Esophagus squamous epithelium (tissue), 5 donors: ENCODE results near the gene CDC42SE1. TPM values are rescaled to one million over a fixed set of nuclear protein-coding genes. Genes with fewer than 3 reads are reported as not detected.

Experiments used
- DNase-seq: peaks from one replicate; lab custom pipeline; 2025; lab: John Stamatoyannopoulos, UW
- H3K27ac ChIP-seq, 4 donors: fragments of 200-600 bp; sonication (generic); one replicate each; pipeline ENCODE4 v1.5.1; 2016 to 2019; ENCODE audit warnings: mild to moderate bottlenecking in 1 of 4
- H3K27me3 ChIP-seq, 4 donors: fragments of 200-600 bp; sonication (generic); 1 replicate in 3 of 4; 2 replicates in 1 of 4; pipeline versions ENCODE4 v1.5.1 to v1.6.0; 2017 to 2021; ENCODE audit warnings: antibody characterized with exemption in 1 of 4
- H3K36me3 ChIP-seq, 3 donors: fragments of 200-600 bp; sonication (generic); one replicate each; pipeline ENCODE4 v1.5.1; 2016 to 2019
- H3K4me1 ChIP-seq, 3 donors: fragments of 200-600 bp; sonication (generic); one replicate each; pipeline ENCODE4 v1.5.1; 2017 to 2019
- H3K4me3 ChIP-seq, 4 donors: fragments of 200-600 bp; sonication (generic); 1 replicate in 3 of 4; 2 replicates in 1 of 4; pipeline ENCODE4 v1.5.1; 2016 to 2019; ENCODE audit warnings: mild to moderate bottlenecking in 2 of 4, moderate library complexity in 1 of 4
- H3K9me3 ChIP-seq, 3 donors: fragments of 200-600 bp; sonication (generic); one replicate each; pipeline ENCODE4 v1.5.1; 2016 to 2019
- CTCF ChIP-seq, 6 experiments: fragments of 450-650 bp in 4 of 6; fragments of 200-600 bp in 2 of 6; sonication (generic) in 2 of 6; IDR thresholded peaks; one replicate each; pipeline ENCODE4 v1.5.1; 2016 to 2019; ENCODE audit warnings: antibody characterized with exemption in 6 of 6, mild to moderate bottlenecking in 4 of 6, moderate library complexity in 4 of 6
- POLR2A ChIP-seq, 4 donors: fragments of 450-650 bp; IDR thresholded peaks; one replicate each; pipeline ENCODE4 v1.6.1; 2017; ENCODE audit warnings: antibody characterized with exemption in 4 of 4, mild to moderate bottlenecking in 4 of 4, moderate library complexity in 3 of 4
- WGBS, 2 donors: methylation state at CpG; one replicate each; pipeline ENCODE4 v1.1.5; 2018; 5-methylcytosine and 5-hydroxymethylcytosine counted together
- intact Hi-C: fragments of 100-400 bp; cut with DNase I; formaldehyde crosslinking; loops from one replicate; pipeline ENCODE4 v1.15.0; 2022
- total RNA-seq, 4 donors: library from RNA; depleted of rRNA; stranded (reverse); fragments of >200 nt; gene quantifications; one replicate each; pipeline ENCODE4 v1.1.0, GENCODE V29; 2016
- donor health status: DM: yes; HTN: yes; CAD: no.

The CDC42SE1 gene
- total RNA-seq, 4 donors from 2014 or later: 86.7 to 128 (median 115) TPM

GRCh38 chr1:151036356-151036755, 23.1 kb downstream of the CDC42SE1 start, which contains the start of gene BNIPL:
Gene BNIPL, plus strand, starts transcription at chr1:151036586. Its CDS starts 140 bp downstream, at chr1:151036726.
- DNase-seq: no peak
- H3K4me1 ChIP-seq: peaks cover 0 to 40% (median 0%) of the 10 kb centered on the region in 3 donors
- no peaks in the 10 kb centered on the region for H3K9me3 ChIP-seq
- H3K36me3 ChIP-seq: peaks cover 0 to 72% (median 3%) of the 10 kb centered on the region in 3 donors
- intact Hi-C loops: no loop called here
- H3K27me3 ChIP-seq: no peaks in the 10 kb centered on the region
- H3K27ac ChIP-seq: peak within 1 kb of the TSS; percentile 28 to 90 (median 80)
- TF ChIP-seq POLR2A (IDR thresholded peaks at IDR 0.05) (no peak), CTCF (IDR thresholded peaks at IDR 0.05) (no peak)
- H3K4me3 ChIP-seq: peak within 1 kb of the TSS; percentile 13 to 43 (median 40)
- WGBS, 2 donors: 0% methylated on average over 1 to 2 of the region's 2 CpGs

- Histone ChIP-seq H3K4me1 (peaks cover 0 to 40% (median 0%) of the 10 kb centered on the region in 3 donors), H3K27me3 (no peaks in the 10 kb centered on the region), H3K36me3 (peaks cover 3 to 72% (median 4%) of the 10 kb centered on the region in 3 donors), H3K27ac (peak overlapping the region; percentile 45 to 90 (median 80)), H3K9me3 (no peaks in the 10 kb centered on the region), H3K4me3 (no peak overlapping the region)
- no peak for DNase-seq
- WGBS, 2 donors: 75 to 77% methylated on average over 3 of the region's 3 CpGs
- intact Hi-C loops: no loop called here
- TF ChIP-seq CTCF (IDR thresholded peaks at IDR 0.05) (no peak), POLR2A (IDR thresholded peaks at IDR 0.05) (no peak)
Observed at GRCh38 chr1:151035167-151035566, 24.3 kb downstream of the CDC42SE1 start.

GRCh38 chr1:151032164-151032563, 27.3 kb downstream of the CDC42SE1 start:
- no peak for TF ChIP-seq POLR2A (IDR thresholded peaks at IDR 0.05)
- no peak for TF ChIP-seq CTCF (IDR thresholded peaks at IDR 0.05)
- intact Hi-C loops: no loop called here
- DNase-seq: no peak
- no peak overlapping the region for H3K4me3 ChIP-seq
- 92 to 99% methylated on average over 8 of the region's 8 CpGs for WGBS, 2 donors
- H3K27me3 ChIP-seq: no peaks in the 10 kb centered on the region
- no peak overlapping the region for H3K27ac ChIP-seq
- H3K36me3 ChIP-seq: peaks cover 3 to 80% (median 4%) of the 10 kb centered on the region in 3 donors
- H3K9me3 ChIP-seq: no peaks in the 10 kb centered on the region
- H3K4me1 ChIP-seq: peaks cover 0 to 32% (median 0%) of the 10 kb centered on the region in 3 donors

GRCh38 chr1:151026460-151026859, 33.0 kb downstream of the CDC42SE1 start:
- intact Hi-C loops: loop anchor here (10.0 kb wide), 1 partner anchor 108 kb away; no protein-coding TSS in a partner anchor
- H3K4me1 ChIP-seq: peaks cover 0 to 8% (median 3%) of the 10 kb centered on the region in 3 donors
- TF ChIP-seq CTCF (IDR thresholded peaks at IDR 0.05) (no peak), POLR2A (IDR thresholded peaks at IDR 0.05) (no peak)
- DNase-seq: no peak
- H3K9me3 ChIP-seq: no peaks in the 10 kb centered on the region
- no peak overlapping the region for H3K27ac ChIP-seq
- H3K4me3 ChIP-seq: no peak overlapping the region
- peaks cover 4 to 91% (median 10%) of the 10 kb centered on the region in 3 donors for H3K36me3 ChIP-seq
- no peaks in the 10 kb centered on the region for H3K27me3 ChIP-seq

- WGBS, 2 donors: 24 to 29% methylated on average over 2 to 4 of the region's 6 CpGs
- H3K27me3 ChIP-seq: no peaks in the 10 kb centered on the region
- no peak for DNase-seq
- H3K4me1 ChIP-seq: peaks cover 0 to 8% (median 3%) of the 10 kb centered on the region in 3 donors
- intact Hi-C loops: loop anchor here (10.0 kb wide), 1 partner anchor 110 kb away; no protein-coding TSS in a partner anchor
- no peak overlapping the region for H3K4me3 ChIP-seq
- TF ChIP-seq POLR2A (IDR thresholded peaks at IDR 0.05): no peak
- peak; percentile 69 to 85 (median 76) for TF ChIP-seq CTCF (IDR thresholded peaks at IDR 0.05)
- H3K9me3 ChIP-seq: no peaks in the 10 kb centered on the region
- H3K36me3 ChIP-seq: peaks cover 0 to 90% (median 10%) of the 10 kb centered on the region in 3 donors
- peak overlapping the region in 1 of 4 donors; percentile 30 for H3K27ac ChIP-seq
Observed at GRCh38 chr1:151024540-151025146, 34.8 kb downstream of the CDC42SE1 start.
